GM12801 (cell line): ENCODE results near the gene DNASE1L1.

Experiments
- CTCF ChIP-seq: IDR thresholded peaks from one replicate; pipeline ENCODE4 v1.5.1; 2011; ENCODE audit warnings: control low read depth; ENCODE audit not compliant: insufficient read length; ENCODE audit errors: extremely low read depth

DNASE1L1 gene

GRCh38 chrX:154435171-154435733, 26.2 kb upstream of the DNASE1L1 start:
- TF ChIP-seq CTCF, result no peak

GRCh38 chrX:154434394-154435168, 25.5 kb upstream of the DNASE1L1 start:
- no peak for TF ChIP-seq CTCF

DNA sequence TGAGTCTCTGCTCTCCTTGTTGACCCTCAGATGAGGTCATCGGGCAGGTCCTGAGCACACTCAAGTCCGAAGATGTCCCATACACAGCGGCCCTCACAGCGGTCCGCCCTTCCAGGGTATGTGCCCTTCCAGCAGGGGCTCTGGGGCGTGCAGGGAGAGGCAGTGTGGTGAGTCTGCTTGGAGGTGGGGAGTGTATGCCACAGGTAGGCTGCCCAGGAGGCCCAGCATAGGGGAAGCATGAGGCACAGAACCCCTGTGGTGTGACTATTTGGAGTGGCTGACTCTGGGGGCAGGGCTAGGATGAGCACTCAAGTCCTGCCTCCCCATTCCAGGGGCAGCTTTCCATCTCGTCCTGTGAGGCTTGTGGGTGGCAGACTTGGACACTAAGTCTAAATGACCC, 24.6 kb upstream of the DNASE1L1 start:
- no peak for TF ChIP-seq CTCF

DNA sequence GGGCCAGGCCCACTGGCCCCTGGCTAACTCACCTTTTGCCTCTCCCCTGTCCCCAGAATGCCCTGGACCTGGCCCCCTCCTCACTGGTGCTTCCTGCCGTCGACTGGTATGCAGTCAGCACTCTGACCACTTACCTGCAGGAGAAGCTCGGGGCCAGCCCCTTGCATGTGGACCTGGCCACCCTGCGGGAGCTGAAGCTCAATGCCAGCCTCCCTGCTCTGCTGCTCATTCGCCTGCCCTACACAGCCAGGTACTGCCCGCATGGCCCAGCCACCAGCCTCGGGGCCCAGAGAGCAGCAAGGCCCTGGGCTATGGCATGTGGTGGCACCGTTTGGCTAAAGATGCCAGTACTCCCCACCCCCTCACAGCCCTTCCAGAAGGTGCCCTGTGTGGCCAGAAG, 23.2 kb upstream of the DNASE1L1 start:
- TF ChIP-seq CTCF, result no peak

DNA sequence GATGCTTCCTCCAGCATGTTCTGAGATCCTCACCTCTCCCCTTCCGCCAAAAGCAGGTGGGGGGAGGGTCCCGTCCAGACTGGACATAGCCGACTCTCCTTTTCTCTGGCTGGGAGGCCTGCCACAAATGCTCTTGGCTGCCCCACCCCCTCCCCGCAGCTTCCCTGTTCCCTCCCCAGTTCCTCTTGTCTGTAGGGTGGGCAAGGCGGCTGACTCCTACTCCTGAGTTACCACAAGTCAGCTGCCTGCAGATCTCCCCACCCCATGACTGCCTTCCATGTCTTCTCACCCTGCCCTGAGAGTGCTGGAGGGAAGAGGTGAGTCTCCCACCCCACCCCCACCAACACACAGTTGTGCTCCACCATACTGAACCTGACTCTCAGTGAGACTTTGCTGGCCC, 22.3 kb upstream of the DNASE1L1 start:
- TF ChIP-seq CTCF, result no peak

GRCh38 chrX:154430916-154431315, 21.9 kb upstream of the DNASE1L1 start:
- TF ChIP-seq CTCF, result no peak

- TF ChIP-seq CTCF, result no peak
Measured at GRCh38 chrX:154430479-154430878, 21.4 kb upstream of the DNASE1L1 start.
